Testis (tissue), 3 donors: Measurements from ENCODE around the gene ZNRF3. TPM values are rescaled to one million over a fixed set of nuclear protein-coding genes. Genes with fewer than 3 reads are reported as not detected.

ENCODE experiments used
- DNase-seq: peaks from one replicate; pipeline ENCODE4 v3.0.0-alpha.2; 2019
- H3K27ac ChIP-seq, 2 donors: fragments of 200-600 bp; sonication (generic); one replicate each; pipeline ENCODE4 v1.5.1; 2019
- H3K27me3 ChIP-seq: fragments of 200-600 bp; sonication (generic); one replicate; pipeline ENCODE4 v1.5.1; 2019
- H3K36me3 ChIP-seq: fragments of 200-600 bp; sonication (generic); one replicate; pipeline ENCODE4 v1.5.1; 2017; ENCODE audit warnings: low read depth; ENCODE audit errors: missing control alignments
- H3K4me1 ChIP-seq: fragments of 200-600 bp; sonication (generic); one replicate; pipeline ENCODE4 v1.5.1; 2019
- H3K4me3 ChIP-seq, 2 donors: fragments of 200-600 bp; sonication (generic); one replicate each; pipeline ENCODE4 v1.5.1; 2017 to 2019
- H3K9me3 ChIP-seq: fragments of 200-600 bp; sonication (generic); one replicate; pipeline ENCODE4 v1.5.1; 2017
- CTCF ChIP-seq, 3 experiments: fragments of 450-650 bp in 2 of 3; fragments of 200-600 bp in 1 of 3; sonication (generic) in 1 of 3; IDR thresholded peaks; one replicate each; pipeline ENCODE4 v1.5.1; 2016 to 2019; ENCODE audit warnings: antibody characterized with exemption in 3 of 3, mild to moderate bottlenecking in 2 of 3, moderate library complexity in 1 of 3
- POLR2A ChIP-seq: fragments of 450-650 bp; IDR thresholded peaks from one replicate; pipeline ENCODE4 v1.6.1; 2017; ENCODE audit warnings: antibody characterized with exemption, mild to moderate bottlenecking, moderate library complexity
- WGBS, 2 donors: methylation state at CpG; one replicate each; pipeline ENCODE4 v1.1.5; 2018; 5-methylcytosine and 5-hydroxymethylcytosine counted together
- intact Hi-C: fragments of 100-400 bp; cut with DNase I; formaldehyde crosslinking; loops from one replicate; pipeline ENCODE4 v1.15.1; 2023; ENCODE audit warnings: low total_unique reads
- polyA plus RNA-seq: library from polyadenylated mRNA; stranded (reverse); fragments of 350-450 nt; fragmentation: Illumina TruSeq; extraction: RNeasy Lipid Tissue Mini Kit (QIAGEN cat#74804); gene quantifications from one replicate; pipeline ENCODE4 v1.2.3, GENCODE V29; 2014; ENCODE audit warnings: low read depth, low replicate concordance; ENCODE audit not compliant: insufficient read depth
- total RNA-seq, 2 donors: library from RNA; depleted of rRNA; stranded (reverse); fragments of >200 nt; gene quantifications; one replicate each; pipeline ENCODE4 v1.2.3, GENCODE V29; 2016

The ZNRF3 gene
- total and polyA plus RNA-seq, 3 donors from 2014 or later, result 13.9 to 44.5 (median 32.2) TPM

DNA sequence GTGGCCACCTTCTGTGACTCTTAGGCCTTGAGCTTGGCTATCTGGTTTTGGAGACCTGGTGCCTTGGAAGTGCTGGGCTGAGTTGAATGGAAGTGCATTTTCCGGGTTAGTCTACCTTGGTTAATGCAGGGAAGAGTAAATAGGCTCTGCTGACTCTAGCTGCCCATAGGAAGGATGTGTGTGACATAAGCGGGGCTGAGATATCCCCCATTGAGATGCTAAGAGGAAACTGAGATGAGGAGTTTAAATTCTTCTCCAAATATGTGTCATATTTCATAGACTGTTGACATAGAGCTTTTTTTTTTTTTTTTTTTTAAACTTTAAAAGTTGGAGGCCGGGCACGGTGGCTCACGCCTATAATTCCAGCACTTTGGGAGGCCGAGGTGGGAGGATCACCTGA lies 30.8 kb downstream of the ZNRF3 start:
- no peaks in the 10 kb centered on the region for H3K36me3 ChIP-seq
- H3K27ac ChIP-seq, result peak overlapping the region in 1 of 2 donors; percentile 16
- 89 to 95% methylated on average over 6 of the region's 6 CpGs for WGBS, 2 donors
- TF ChIP-seq CTCF (IDR thresholded peaks at IDR 0.05), result no peak
- TF ChIP-seq POLR2A, result no peak
- intact Hi-C loops, result no loop called here
- peaks cover 71% of the 10 kb centered on the region for H3K4me1 ChIP-seq
- H3K4me3 ChIP-seq, result no peak overlapping the region
- DNase-seq, result no peak
- no peaks in the 10 kb centered on the region for H3K9me3 ChIP-seq
- H3K27me3 ChIP-seq, result no peaks in the 10 kb centered on the region

- Histone ChIP-seq H3K9me3 (no peaks in the 10 kb centered on the region), H3K27me3 (no peaks in the 10 kb centered on the region), H3K27ac (no peak overlapping the region), H3K4me3 (no peak overlapping the region), H3K4me1 (peaks cover 59% of the 10 kb centered on the region), H3K36me3 (no peaks in the 10 kb centered on the region)
- TF ChIP-seq CTCF (IDR thresholded peaks at IDR 0.05) (no peak), POLR2A (no peak)
- WGBS, 2 donors, result 91 to 97% methylated on average over 3 of the region's 3 CpGs
- intact Hi-C loops, result no loop called here
- no peak for DNase-seq
Observed at GRCh38 chr22:28915969-28916368, 32.6 kb downstream of the ZNRF3 start.

DNA sequence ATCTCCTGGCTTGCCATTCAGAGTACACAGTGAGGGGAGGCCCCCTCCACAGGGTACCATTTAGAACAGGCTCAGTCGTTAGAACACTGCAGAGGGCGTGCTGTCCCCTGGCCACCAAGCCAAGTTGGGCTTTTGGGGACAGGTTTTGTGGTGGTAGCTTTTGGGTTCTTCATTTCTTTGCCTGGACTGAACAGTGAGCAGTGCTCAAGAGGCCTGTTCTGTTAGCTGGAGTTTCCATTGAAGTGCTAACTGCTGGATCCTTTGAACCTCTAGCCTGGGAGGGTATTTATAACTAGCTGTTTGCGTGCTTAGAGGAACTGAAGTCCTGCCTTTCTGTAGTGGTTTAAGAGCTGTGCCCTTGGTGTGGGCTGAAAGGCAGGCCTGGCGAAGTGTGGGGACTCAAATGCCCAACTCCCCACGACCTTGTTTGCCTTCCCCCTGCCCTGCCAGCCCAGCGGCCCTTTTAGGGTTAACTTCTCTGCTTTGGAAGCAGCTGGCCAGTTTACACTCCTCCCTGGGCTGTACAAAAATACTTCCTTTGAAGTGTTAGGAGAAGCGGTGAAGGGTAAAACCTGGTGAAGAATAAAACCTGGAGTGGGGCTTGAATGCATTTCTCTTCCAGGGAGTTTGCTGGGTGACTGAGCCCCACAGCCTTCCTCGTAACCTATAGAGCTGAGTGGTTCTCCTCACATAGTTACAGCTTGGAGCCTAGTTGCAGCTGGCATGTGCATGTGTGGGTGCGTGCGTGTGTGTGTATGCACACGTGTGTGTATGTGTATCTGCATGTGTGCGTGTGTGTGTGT lies 34.6 kb downstream of the ZNRF3 start:
- no peak for DNase-seq
- intact Hi-C loops, result no loop called here
- Histone ChIP-seq H3K27ac (peak overlapping the region; percentile 22 to 60), H3K27me3 (no peaks in the 10 kb centered on the region), H3K4me3 (no peak overlapping the region), H3K4me1 (peaks cover 52% of the 10 kb centered on the region), H3K9me3 (no peaks in the 10 kb centered on the region), H3K36me3 (no peaks in the 10 kb centered on the region)
- WGBS, 2 donors, result 25 to 47% methylated on average over 12 of the region's 12 CpGs
- no peak for TF ChIP-seq CTCF (IDR thresholded peaks at IDR 0.05)
- TF ChIP-seq POLR2A, result no peak

- Histone ChIP-seq H3K9me3 (no peaks in the 10 kb centered on the region), H3K36me3 (no peaks in the 10 kb centered on the region), H3K4me3 (no peak overlapping the region), H3K27me3 (no peaks in the 10 kb centered on the region), H3K4me1 (peaks cover 52% of the 10 kb centered on the region), H3K27ac (peak overlapping the region in 1 of 2 donors; percentile 60)
- peak; percentile 71 for DNase-seq
- 30 to 37% methylated on average over 6 of the region's 6 CpGs for WGBS, 2 donors
- no peak for TF ChIP-seq CTCF (IDR thresholded peaks at IDR 0.05)
- TF ChIP-seq POLR2A, result no peak
- intact Hi-C loops, result no loop called here
Observed at GRCh38 chr22:28918550-28919271, 35.3 kb downstream of the ZNRF3 start.
